GM12801 (cell line): ENCODE results near the gene CALHM1.

Source experiments
- CTCF ChIP-seq: IDR thresholded peaks from one replicate; pipeline ENCODE4 v1.5.1; 2011; ENCODE audit warnings: control low read depth; ENCODE audit not compliant: insufficient read length; ENCODE audit errors: extremely low read depth

Gene CALHM1

GRCh38 chr10:103442031-103442461 lies 16.7 kb downstream of the CALHM1 start:
- TF ChIP-seq CTCF = no peak

DNA sequence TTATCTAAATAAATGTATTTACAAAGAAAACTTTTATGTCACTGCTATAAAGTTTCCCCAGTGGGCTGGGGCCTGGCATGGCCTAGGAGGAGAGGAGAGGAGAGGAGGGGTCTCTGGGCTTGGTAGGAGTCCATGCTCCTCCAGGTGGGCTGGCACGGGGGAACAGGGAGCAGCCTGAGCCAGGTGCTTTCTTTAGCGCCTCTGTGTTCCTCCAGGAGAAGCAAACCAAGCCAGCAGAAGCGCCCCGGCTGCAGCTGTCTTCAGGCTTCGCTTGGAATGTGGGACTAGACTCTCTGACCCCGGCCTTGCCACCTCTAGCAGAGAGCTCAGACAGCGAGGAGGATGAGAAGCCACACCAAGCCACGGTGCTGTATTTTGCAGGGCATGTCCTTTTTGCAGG lies 17.1 kb downstream of the CALHM1 start:
- TF ChIP-seq CTCF = no peak

GRCh38 chr10:103441206-103441605 lies 17.5 kb downstream of the CALHM1 start:
- TF ChIP-seq CTCF = no peak

GRCh38 chr10:103440416-103440815 lies 18.3 kb downstream of the CALHM1 start:
- TF ChIP-seq CTCF = no peak

- no peak for TF ChIP-seq CTCF
Measured at GRCh38 chr10:103439776-103440175, 18.9 kb downstream of the CALHM1 start.

- no peak for TF ChIP-seq CTCF
Measured at GRCh38 chr10:103433858-103434257, 24.8 kb downstream of the CALHM1 start.

DNA sequence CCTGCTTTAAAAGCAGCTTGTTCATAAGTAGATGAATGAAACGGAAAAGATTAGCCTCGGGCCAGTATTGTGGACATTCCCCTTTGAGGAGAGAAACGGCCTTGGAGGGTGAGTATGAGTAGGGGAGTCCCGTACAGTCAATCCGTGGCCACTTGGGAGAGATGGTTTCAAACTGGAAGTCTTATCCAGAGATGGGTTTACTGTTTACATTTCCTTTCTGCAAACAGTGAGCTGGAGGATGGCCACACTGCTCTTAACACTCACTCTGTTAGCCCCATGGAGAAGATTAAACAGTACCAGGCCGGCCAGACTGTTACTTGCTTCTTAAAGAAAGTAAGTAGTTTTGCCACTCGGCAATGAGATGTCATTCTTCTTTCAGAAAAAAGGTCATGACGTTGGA lies 26.8 kb downstream of the CALHM1 start:
- TF ChIP-seq CTCF = no peak

GRCh38 chr10:103429647-103430046 lies 29.1 kb downstream of the CALHM1 start:
- no peak for TF ChIP-seq CTCF
